CD14-positive monocyte (primary cell): ENCODE measurements around the gene DENND1A. TPM values are rescaled to one million over a fixed set of nuclear protein-coding genes. Genes with fewer than 3 reads are reported as not detected.

Source experiments
- DNase-seq, 3 donors: peaks; one replicate each; pipeline ENCODE4 v3.0.0-alpha.2; 2011 to 2022
- H2AFZ ChIP-seq: 2 replicates; pipeline ENCODE4 v1.6.0; 2012; ENCODE audit warnings: mild to moderate bottlenecking, low read depth, low read length, inconsistent platforms; ENCODE audit not compliant: insufficient read depth, poor library complexity, severe bottlenecking
- H3K27ac ChIP-seq, 2 donors: 1 replicate in 1 of 2; 2 replicates in 1 of 2; pipeline ENCODE4 v1.5.1; 2012 to 2013; ENCODE audit warnings: low read length in 2 of 2, control low read depth in 1 of 2, inconsistent platforms in 1 of 2, low read depth in 1 of 2, mild to moderate bottlenecking in 1 of 2
- H3K27me3 ChIP-seq, 2 donors: one replicate each; pipeline versions ENCODE4 v1.6.0 to v1.6.1; 2011 to 2013; ENCODE audit warnings: low read length in 2 of 2; ENCODE audit not compliant: control insufficient read depth in 2 of 2, insufficient read depth in 2 of 2
- H3K36me3 ChIP-seq, 2 donors: replicated peaks in 1 of 2; 1 replicate in 1 of 2; 2 replicates in 1 of 2; pipeline versions ENCODE4 v1.5.1 to v1.6.1; 2012 to 2013; ENCODE audit warnings: low read length in 2 of 2, control low read depth in 1 of 2, inconsistent platforms in 1 of 2, mild to moderate bottlenecking in 1 of 2; ENCODE audit not compliant: insufficient read depth in 2 of 2, control insufficient read depth in 1 of 2
- H3K4me1 ChIP-seq, 2 donors: 1 replicate in 1 of 2; 2 replicates in 1 of 2; pipeline versions ENCODE4 v1.5.1 to v1.6.1; 2012 to 2013; ENCODE audit warnings: low read length in 2 of 2, control low read depth in 1 of 2, inconsistent platforms in 1 of 2, mild to moderate bottlenecking in 1 of 2, moderate library complexity in 1 of 2; ENCODE audit not compliant: insufficient read depth in 2 of 2, control insufficient read depth in 1 of 2
- H3K4me2 ChIP-seq: replicated peaks from 2 replicates; pipeline ENCODE3; 2012; ENCODE audit warnings: low read length, moderate library complexity, mild to moderate bottlenecking; ENCODE audit not compliant: poor library complexity, severe bottlenecking; ENCODE audit errors: extremely low read depth
- H3K4me3 ChIP-seq, 3 experiments: fragments of 200-600 bp in 1 of 3; sonication (generic) in 1 of 3; replicated peaks in 1 of 3; 1 replicate in 2 of 3; 2 replicates in 1 of 3; pipeline ENCODE4 v1.5.1; 2011 to 2013; ENCODE audit warnings: low read length in 3 of 3, mild to moderate bottlenecking in 3 of 3, control low read depth in 2 of 3, low read depth in 2 of 3, inconsistent platforms in 1 of 3, moderate library complexity in 1 of 3
- H3K79me2 ChIP-seq: 2 replicates; pipeline ENCODE4 v1.6.0; 2012; ENCODE audit warnings: mild to moderate bottlenecking, control low read depth, inconsistent platforms, low read length, moderate library complexity; ENCODE audit not compliant: insufficient read depth
- H3K9ac ChIP-seq: 2 replicates; pipeline ENCODE4 v1.6.0; 2017; ENCODE audit warnings: low read length, mild to moderate bottlenecking; ENCODE audit not compliant: insufficient read depth, poor library complexity, severe bottlenecking
- H3K9me3 ChIP-seq, 2 donors: replicated peaks in 1 of 2; 1 replicate in 1 of 2; 2 replicates in 1 of 2; pipeline versions ENCODE4 v1.5.1 to v1.6.1; 2012 to 2013; ENCODE audit warnings: low read length in 2 of 2, control low read depth in 1 of 2; ENCODE audit not compliant: control insufficient read depth in 1 of 2, insufficient read depth in 1 of 2
- H4K20me1 ChIP-seq: 2 replicates; pipeline ENCODE4 v1.6.0; 2012; ENCODE audit warnings: mild to moderate bottlenecking, low read length, control low read depth, moderate library complexity; ENCODE audit not compliant: insufficient read depth
- H3K27ac Mint-ChIP-seq, 7 donors: one replicate each; pipeline ENCODE4 v1.8.0; 2020; ENCODE audit warnings: mild to moderate bottlenecking in 7 of 7, mixed read lengths in 7 of 7, moderate library complexity in 6 of 7, inconsistent platforms in 2 of 7
- H3K27me3 Mint-ChIP-seq, 3 donors: one replicate each; pipeline ENCODE4 v1.8.0; 2021 to 2022; ENCODE audit warnings: low read depth in 3 of 3, mild to moderate bottlenecking in 3 of 3, mixed read lengths in 3 of 3, moderate library complexity in 3 of 3, inconsistent platforms in 1 of 3
- H3K36me3 Mint-ChIP-seq, 2 donors: one replicate each; pipeline ENCODE4 v1.8.0; 2020; ENCODE audit warnings: mixed read lengths in 2 of 2, inconsistent platforms in 1 of 2, mild to moderate bottlenecking in 1 of 2
- H3K4me1 Mint-ChIP-seq: one replicate; pipeline ENCODE4 v1.8.0; 2020; ENCODE audit warnings: mild to moderate bottlenecking, mixed read lengths
- H3K4me3 Mint-ChIP-seq, 2 donors: one replicate each; pipeline ENCODE4 v1.8.0; 2020; ENCODE audit warnings: mild to moderate bottlenecking in 2 of 2, mixed read lengths in 2 of 2, moderate library complexity in 1 of 2
- H3K9me3 Mint-ChIP-seq, 7 donors: one replicate each; pipeline ENCODE4 v1.8.0; 2020 to 2022; ENCODE audit warnings: mixed read lengths in 7 of 7, mild to moderate bottlenecking in 6 of 7, moderate library complexity in 6 of 7, inconsistent platforms in 2 of 7
- CTCF ChIP-seq: fragments of 200-600 bp; IDR thresholded peaks from one replicate; pipeline ENCODE4 v1.8.0; 2022; ENCODE audit warnings: antibody characterized with exemption, mild to moderate bottlenecking
- WGBS: methylation state at CpG from one replicate; pipeline ENCODE4 v1.1.5; 2013; ENCODE audit warnings: missing lambda C conversion rate; ENCODE audit not compliant: insufficient coverage; 5-methylcytosine and 5-hydroxymethylcytosine counted together
- intact Hi-C, 2 donors: fragments of 100-400 bp; cut with micrococcal nuclease; formaldehyde crosslinking; loops; one replicate each; pipeline versions ENCODE4 v1.15.0 to v1.15.1; 2023
- polyA plus RNA-seq, 3 donors: library from polyadenylated mRNA; depleted of rRNA in 1 of 3; unstranded in 2 of 3; stranded (reverse) in 1 of 3; fragments of 300-500 nt in 2 of 3; fragments of >200 nt in 1 of 3; fragmentation: Illumina TruSeq in 2 of 3; gene quantifications; 1 replicate in 2 of 3; 2 replicates in 1 of 3; pipeline ENCODE4 v1.2.3, GENCODE V29; 2012 to 2021

Gene DENND1A
- polyA plus RNA-seq, 3 donors: 24.8 to 73.0 (median 29.4) TPM

- Histone ChIP-seq H3K9ac (no peak overlapping the region), H3K4me3 (no peak overlapping the region), H2AFZ (no peak overlapping the region), H3K4me1 (peaks cover 11 to 17% of the 10 kb centered on the region in 2 donors), H3K4me2 (no peak overlapping the region), H4K20me1 (peaks cover 93% of the 10 kb centered on the region), H3K27ac (peak overlapping the region in 1 of 2 donors; percentile 36), H3K79me2 (no peaks in the 10 kb centered on the region), H3K36me3 (peaks cover 12 to 39% of the 10 kb centered on the region in 2 donors), H3K9me3 (no peaks in the 10 kb centered on the region), H3K27me3 (no peaks in the 10 kb centered on the region)
- Mint-ChIP-seq H3K27ac (peak overlapping the region in 5 of 7 donors; percentile 36 to 79 (median 57)), H3K4me3 (no peak overlapping the region), H3K36me3 (peaks cover 13 to 34% of the 10 kb centered on the region in 2 donors), H3K27me3 (no peaks in the 10 kb centered on the region), H3K9me3 (peaks cover 0 to 1% (median 0%) of the 10 kb centered on the region in 7 donors), H3K4me1 (peaks cover 31% of the 10 kb centered on the region)
- intact Hi-C loops: no loop called here
- no peak for TF ChIP-seq CTCF
- WGBS: 23% methylated on average over 9 of the region's 15 CpGs
- peak; percentile 13 to 58 (median 40) for DNase-seq
Measured at GRCh38 chr9:123470121-123470782, 459.7 kb downstream of the DENND1A start.

GRCh38 chr9:123469282-123469681 lies 460.6 kb downstream of the DENND1A start:
- TF ChIP-seq CTCF: no peak
- Histone ChIP-seq H3K4me1 (peaks cover 11 to 17% of the 10 kb centered on the region in 2 donors), H3K4me2 (no peak overlapping the region), H2AFZ (no peak overlapping the region), H3K4me3 (no peak overlapping the region), H3K79me2 (no peaks in the 10 kb centered on the region), H3K36me3 (peaks cover 12 to 40% of the 10 kb centered on the region in 2 donors), H4K20me1 (peaks cover 90% of the 10 kb centered on the region), H3K27ac (no peak overlapping the region), H3K9ac (no peak overlapping the region), H3K27me3 (no peaks in the 10 kb centered on the region), H3K9me3 (no peaks in the 10 kb centered on the region)
- H3K36me3 Mint-ChIP-seq: peaks cover 13 to 32% of the 10 kb centered on the region in 2 donors
- H3K9me3 Mint-ChIP-seq: peaks cover 0 to 1% (median 0%) of the 10 kb centered on the region in 7 donors
- H3K4me3 Mint-ChIP-seq: no peak overlapping the region
- no peaks in the 10 kb centered on the region for H3K27me3 Mint-ChIP-seq
- no peak for DNase-seq
- peak overlapping the region in 1 of 7 donors; percentile 3 for H3K27ac Mint-ChIP-seq
- intact Hi-C loops: no loop called here
- H3K4me1 Mint-ChIP-seq: peaks cover 31% of the 10 kb centered on the region
- 95% methylated on average over 11 of the region's 13 CpGs for WGBS
